Hypothalamus (tissue), 51 donors: Measurements from ENCODE around the gene CHSY1.

Experiments used
- DNase-seq, 51 donors: peaks; one replicate each; lab custom pipeline; 2025; lab: John Stamatoyannopoulos, UW

Gene CHSY1

GRCh38 chr15:101192081-101192480 lies 59.8 kb downstream of the CHSY1 start:
- no peak for DNase-seq

- DNase-seq, result no peak
Observed at GRCh38 chr15:101191242-101191641, 60.6 kb downstream of the CHSY1 start.

- no peak for DNase-seq
Observed at GRCh38 chr15:101190092-101190595, 61.7 kb downstream of the CHSY1 start.

DNA sequence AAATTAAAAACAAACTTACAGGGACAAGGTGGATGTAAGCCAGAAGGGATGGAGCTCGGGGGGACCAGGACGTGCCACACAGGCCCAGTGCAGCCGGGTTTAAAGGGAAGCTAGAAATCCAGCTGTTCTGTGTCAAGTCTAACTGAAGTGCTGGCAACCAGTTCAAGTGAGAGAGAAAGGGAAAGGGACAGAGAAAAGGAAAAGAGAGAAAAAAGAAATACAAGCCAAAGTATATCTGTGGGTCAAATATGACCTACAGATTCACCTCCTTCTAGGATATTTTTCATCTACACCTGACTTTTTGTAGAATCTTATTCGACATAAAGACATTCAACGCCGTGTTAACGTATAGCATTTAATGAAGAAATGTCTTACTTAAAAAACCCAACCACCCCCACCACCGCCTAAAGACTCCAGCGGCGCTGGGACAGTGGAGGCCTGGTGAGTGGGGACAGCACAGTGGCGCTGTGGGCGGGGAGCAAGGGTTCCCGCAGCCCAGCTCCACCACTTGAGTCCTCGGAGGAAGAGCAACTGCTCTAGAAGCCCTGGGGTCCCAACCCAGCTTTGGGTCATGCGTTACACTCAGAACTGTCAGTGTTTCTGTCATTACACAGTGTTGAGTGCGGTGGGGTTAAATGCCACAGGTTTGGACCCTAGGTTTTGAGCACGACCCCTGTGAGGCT lies 62.3 kb downstream of the CHSY1 start:
- no peak for DNase-seq

DNA sequence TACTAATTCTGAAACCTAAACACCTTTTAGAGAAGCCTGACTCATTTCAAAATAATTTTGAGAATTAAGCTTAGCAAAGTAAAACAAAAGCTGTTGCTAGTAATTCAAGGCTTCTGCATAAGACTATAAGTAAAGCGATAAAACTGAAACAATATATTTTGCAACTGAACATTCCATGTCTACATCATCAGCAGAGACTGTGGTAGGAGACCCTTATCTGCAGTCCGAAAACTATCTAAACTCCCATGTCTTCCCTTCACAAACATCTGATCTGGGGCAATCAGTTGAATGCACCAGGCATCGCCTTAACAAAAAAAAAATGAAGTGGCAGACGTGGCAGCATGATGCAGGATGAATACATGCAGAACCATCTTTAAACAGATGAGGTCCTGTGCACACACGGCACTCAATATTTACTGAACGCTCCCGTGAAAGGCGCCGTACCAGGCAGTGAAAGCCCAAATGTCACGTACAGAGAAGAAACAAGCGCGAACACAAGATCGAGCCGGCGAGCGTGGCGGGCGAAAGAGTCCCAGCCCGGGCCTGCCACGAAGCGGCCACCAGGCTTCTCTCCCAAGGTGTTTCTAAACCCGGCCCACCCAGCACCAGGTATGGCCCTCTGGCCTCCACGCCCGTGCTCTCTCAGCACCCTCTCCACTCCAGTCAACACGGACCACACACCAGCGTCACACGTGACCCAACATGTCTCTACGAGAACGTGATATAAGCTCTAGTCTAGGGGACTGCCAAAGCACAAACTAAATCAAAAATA lies 63.0 kb downstream of the CHSY1 start:
- DNase-seq, result no peak

DNA sequence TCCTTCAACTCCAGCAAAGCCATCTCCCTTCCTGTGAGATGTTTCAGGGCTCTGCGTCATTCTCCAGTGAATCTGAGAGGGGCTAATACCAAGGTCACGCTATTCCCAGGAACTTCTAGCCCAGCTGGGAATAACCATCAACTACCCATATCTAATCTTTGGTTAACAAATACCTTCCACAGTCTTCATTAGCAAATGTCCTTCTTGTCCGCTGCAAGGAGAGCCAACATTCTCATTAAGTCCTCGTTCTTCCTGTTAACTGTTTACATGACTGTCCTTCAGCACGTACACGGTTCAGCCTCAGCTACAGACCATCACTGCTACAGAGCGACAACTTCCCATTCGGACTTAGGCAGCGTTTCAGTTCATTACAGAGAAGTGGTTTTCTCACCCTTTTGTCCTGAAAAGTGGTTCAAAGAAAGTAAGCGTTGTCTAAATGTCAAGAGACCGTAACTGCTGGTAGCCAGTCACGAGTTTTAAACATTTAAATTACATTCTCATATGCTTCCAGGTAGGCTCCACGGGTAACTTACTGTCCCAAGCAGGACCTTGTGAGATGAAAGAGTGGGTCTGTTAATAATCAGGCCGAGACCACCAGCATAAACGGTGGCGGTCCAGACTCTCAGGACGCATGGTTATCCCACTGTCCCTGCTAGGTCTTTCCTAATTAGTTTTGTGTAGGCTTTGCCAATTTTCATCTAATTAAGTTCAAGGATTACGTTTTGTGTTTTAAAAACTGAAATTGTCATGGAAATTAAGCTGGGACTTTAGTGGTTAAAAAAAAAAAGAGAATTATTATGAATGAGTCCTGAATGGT lies 63.8 kb downstream of the CHSY1 start:
- DNase-seq, result no peak

DNA sequence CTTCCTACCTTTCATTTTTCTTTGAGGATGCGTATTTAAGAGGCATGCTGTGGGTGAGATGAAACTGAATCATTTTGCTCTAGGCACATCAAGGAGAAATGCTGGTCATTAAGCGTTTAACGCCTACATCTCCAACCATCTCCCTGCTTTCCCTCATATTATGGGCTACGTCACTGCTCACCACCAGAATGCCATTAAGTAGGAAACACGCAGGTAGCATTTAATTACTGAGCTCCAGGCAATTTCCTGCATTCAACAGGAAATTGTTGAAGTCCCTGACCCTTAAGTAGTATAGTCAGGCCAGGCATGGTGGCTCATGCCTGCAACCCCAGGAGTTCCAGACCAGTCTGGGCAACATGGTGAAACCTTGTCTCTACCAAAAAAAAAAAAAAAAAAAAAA lies 66.1 kb downstream of the CHSY1 start:
- DNase-seq, result no peak

DNA sequence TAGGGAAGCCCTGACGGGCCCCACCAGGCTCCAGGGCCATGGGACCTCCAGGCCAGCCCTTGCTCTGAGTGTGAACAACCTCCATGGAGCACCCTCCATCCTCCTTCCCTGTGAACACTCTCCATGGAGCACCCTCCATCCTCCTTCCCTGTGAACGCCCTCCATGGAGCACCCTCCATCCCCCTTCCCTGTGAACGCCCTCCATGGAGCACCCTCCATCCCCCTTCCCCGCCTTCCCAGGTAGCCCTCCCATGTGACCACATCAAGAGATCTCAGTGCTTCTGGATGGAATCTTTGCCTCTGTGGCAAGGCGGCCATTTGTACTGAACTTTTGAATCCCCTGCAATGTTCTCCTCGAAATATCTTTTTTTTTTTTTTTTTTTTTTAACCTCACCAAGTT lies 66.5 kb downstream of the CHSY1 start:
- DNase-seq, result no peak

- DNase-seq, result no peak
Observed at GRCh38 chr15:101184830-101185229, 67.0 kb downstream of the CHSY1 start.

GRCh38 chr15:101183931-101184305 lies 67.9 kb downstream of the CHSY1 start:
- no peak for DNase-seq

- peak in 7 of 51 donors; percentile 7 to 49 (median 25) for DNase-seq
Observed at GRCh38 chr15:101183226-101183930, 68.5 kb downstream of the CHSY1 start.

DNA sequence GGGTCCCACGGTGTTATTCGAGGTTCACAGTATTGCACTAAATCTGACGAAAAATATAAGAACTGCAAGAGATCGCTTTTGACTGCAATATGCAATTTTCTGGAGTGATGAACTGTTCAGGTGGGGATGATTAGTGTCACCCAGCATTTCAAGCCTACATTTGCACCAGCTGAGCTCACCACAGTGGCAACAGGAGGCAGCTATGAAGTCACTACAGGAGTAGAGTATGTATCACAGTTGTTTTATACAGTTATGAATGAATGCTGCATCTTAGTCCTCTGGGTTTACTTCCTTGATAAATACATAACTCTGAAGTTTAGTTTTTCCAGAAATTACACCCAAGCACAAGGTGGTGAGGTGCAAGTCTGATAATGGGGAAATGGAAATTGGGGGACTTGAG lies 69.6 kb downstream of the CHSY1 start:
- DNase-seq, result no peak

GRCh38 chr15:101181349-101181748 lies 70.5 kb downstream of the CHSY1 start:
- no peak for DNase-seq

DNA sequence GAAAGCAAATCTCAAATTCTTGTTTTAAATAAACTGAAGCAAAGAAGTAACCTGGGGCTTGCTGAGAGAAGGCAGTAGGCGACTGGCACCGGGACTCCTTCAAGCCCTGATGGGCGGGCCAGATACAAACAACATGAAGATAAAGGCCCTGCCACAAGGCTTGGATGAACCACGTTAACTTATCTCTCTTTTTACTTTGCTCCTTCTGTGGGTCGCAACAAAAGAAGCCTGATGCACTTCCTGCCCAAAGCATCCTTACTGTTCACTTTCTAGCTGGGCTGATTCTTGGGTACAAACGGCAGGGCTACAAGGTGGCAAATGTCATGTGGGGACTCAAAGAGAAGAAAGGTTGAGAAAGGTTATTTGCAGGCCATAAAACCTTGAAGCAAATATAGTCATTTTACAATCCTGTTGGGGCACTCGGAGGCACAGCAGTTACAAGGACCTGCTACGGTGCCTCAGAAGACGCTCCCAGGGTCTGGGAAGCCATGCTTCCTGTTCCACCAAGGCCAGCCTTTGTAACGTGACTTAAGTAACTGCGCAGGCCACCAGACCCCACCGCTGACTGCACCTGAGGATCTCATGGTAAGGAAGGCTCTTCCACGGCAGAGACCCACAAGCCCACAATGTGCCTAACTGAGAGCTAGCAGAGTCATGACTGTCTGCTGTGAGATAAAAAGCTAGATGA lies 71.1 kb downstream of the CHSY1 start:
- DNase-seq, result no peak

- DNase-seq, result no peak
Observed at GRCh38 chr15:101179341-101180153, 72.3 kb downstream of the CHSY1 start.

DNA sequence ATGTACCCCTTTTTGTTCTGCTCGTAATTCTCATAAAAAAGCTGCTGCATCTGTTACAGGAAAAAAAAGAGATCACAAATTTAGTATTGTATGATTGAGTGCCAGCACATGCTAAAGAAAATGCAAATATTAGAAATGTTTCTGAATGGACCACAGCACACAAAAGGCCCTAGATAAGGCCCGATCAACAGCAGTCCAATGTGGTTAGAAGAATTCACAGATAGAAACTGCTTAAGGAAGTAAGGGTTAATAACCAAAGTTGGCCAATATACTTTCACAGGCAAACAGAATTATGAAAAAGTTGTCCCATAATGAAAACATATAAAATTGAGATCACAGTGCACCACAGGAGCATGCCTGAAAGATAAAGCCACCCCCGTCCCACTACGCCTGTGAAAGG lies 72.9 kb downstream of the CHSY1 start:
- DNase-seq, result no peak

GRCh38 chr15:101178479-101178878 lies 73.4 kb downstream of the CHSY1 start:
- DNase-seq, result no peak

GRCh38 chr15:101177866-101178265 lies 74.0 kb downstream of the CHSY1 start:
- no peak for DNase-seq

- DNase-seq, result no peak
Observed at GRCh38 chr15:101176625-101177024, 75.2 kb downstream of the CHSY1 start.
